GM23338 (cell line): ENCODE data around the gene PSD. TPM values are rescaled to one million over a fixed set of nuclear protein-coding genes. Genes with fewer than 3 reads are reported as not detected.
A peak's percentile ranks its signal among the peaks of the same experiment; 100 is the strongest.

Source experiments
- ATAC-seq: fragments of 200-7000 bp; cut with Tn5 transposase; 3 replicates; pipeline ENCODE4 v1.9.1; 2020
- DNase-seq: peaks from one replicate; pipeline ENCODE4 v3.0.0-alpha.2; 2015; ENCODE audit warnings: low spot score
- H2AFZ ChIP-seq: fragments of 200-600 bp; sonication (generic); 2 replicates; pipeline ENCODE4 v1.8.0; 2016; ENCODE audit warnings: antibody characterized with exemption, mild to moderate bottlenecking, moderate library complexity
- H3F3A ChIP-seq: fragments of 200-600 bp; sonication (generic); replicated peaks from 2 replicates; pipeline ENCODE4 v1.8.0; 2017; ENCODE audit warnings: antibody characterized with exemption, mixed run types, low read depth
- H3K27ac ChIP-seq: fragments of 200-600 bp; sonication (generic); 2 replicates; pipeline ENCODE4 v1.6.1; 2016; ENCODE audit warnings: low read depth
- H3K27me3 ChIP-seq: fragments of 200-600 bp; sonication (generic); 2 replicates; pipeline ENCODE4 v1.8.0; 2016; ENCODE audit warnings: mild to moderate bottlenecking, mixed run types, moderate library complexity; ENCODE audit not compliant: insufficient read depth
- H3K36me3 ChIP-seq: fragments of 200-600 bp; sonication (generic); 2 replicates; pipeline ENCODE4 v1.8.0; 2016; ENCODE audit warnings: mild to moderate bottlenecking; ENCODE audit not compliant: insufficient read depth
- H3K4me1 ChIP-seq: fragments of 200-600 bp; sonication (generic); 2 replicates; pipeline ENCODE4 v1.8.0; 2016; ENCODE audit warnings: mild to moderate bottlenecking, moderate library complexity; ENCODE audit not compliant: insufficient read depth
- H3K4me2 ChIP-seq: fragments of 200-600 bp; sonication (generic); 2 replicates; pipeline ENCODE4 v1.7.1; 2017; ENCODE audit warnings: mixed run types
- H3K4me3 ChIP-seq: fragments of 200-600 bp; sonication (generic); 2 replicates; pipeline ENCODE4 v1.6.1; 2016; ENCODE audit warnings: mixed run types
- H3K79me2 ChIP-seq: fragments of 200-600 bp; sonication (generic); replicated peaks from 2 replicates; pipeline ENCODE4 v1.8.0; 2017; ENCODE audit warnings: mild to moderate bottlenecking; ENCODE audit not compliant: insufficient read depth
- H3K9me2 ChIP-seq: fragments of 200-600 bp; sonication (generic); 2 replicates; pipeline ENCODE4 v1.8.0; 2017; ENCODE audit not compliant: insufficient read depth
- H4K20me1 ChIP-seq: fragments of 200-600 bp; sonication (generic); replicated peaks from 2 replicates; pipeline ENCODE4 v1.8.0; 2017; ENCODE audit warnings: mild to moderate bottlenecking; ENCODE audit not compliant: insufficient read depth
- H3K27ac Mint-ChIP-seq: 2 replicates; pipeline ENCODE4 v1.8.0; 2020; ENCODE audit warnings: inconsistent platforms, mild to moderate bottlenecking, moderate library complexity, mixed read lengths
- H3K27me3 Mint-ChIP-seq: 3 replicates; pipeline ENCODE4 v1.8.0; 2022; ENCODE audit warnings: low read depth, mild to moderate bottlenecking, moderate library complexity, mixed read lengths, inconsistent platforms; ENCODE audit not compliant: insufficient read depth, poor library complexity
- H3K36me3 Mint-ChIP-seq: 3 replicates; pipeline ENCODE4 v1.8.0; 2021; ENCODE audit warnings: low read depth, mild to moderate bottlenecking, inconsistent platforms, moderate library complexity, mixed read lengths
- H3K4me1 Mint-ChIP-seq: 3 replicates; pipeline ENCODE4 v1.8.0; 2020; ENCODE audit warnings: mild to moderate bottlenecking, inconsistent platforms, mixed read lengths
- H3K4me3 Mint-ChIP-seq: 3 replicates; pipeline ENCODE4 v1.8.0; 2021; ENCODE audit warnings: moderate library complexity, mild to moderate bottlenecking, inconsistent platforms, mixed read lengths
- H3K9me3 Mint-ChIP-seq: 3 replicates; pipeline ENCODE4 v1.8.0; 2020; ENCODE audit warnings: moderate library complexity, mild to moderate bottlenecking, inconsistent platforms, mixed read lengths
- CREB1 ChIP-seq: fragments of 250-450 bp; sonication (Bioruptor Pico); IDR thresholded peaks from 2 replicates; pipeline ENCODE4 v1.5.0; 2020; ENCODE audit warnings: low read depth, mild to moderate bottlenecking, moderate library complexity
- EZH2 ChIP-seq: fragments of 200-600 bp; sonication (generic); IDR thresholded peaks from one replicate; pipeline ENCODE4 v1.8.0; 2017; ENCODE audit warnings: antibody characterized with exemption, mild to moderate bottlenecking, low read depth; ENCODE audit not compliant: unreplicated experiment
- EZH2phosphoT487 ChIP-seq: fragments of 200-600 bp; sonication (generic); IDR thresholded peaks from one replicate; pipeline ENCODE4 v1.8.1; 2018; ENCODE audit warnings: antibody characterized with exemption; ENCODE audit not compliant: unreplicated experiment
- JUNB ChIP-seq: IDR thresholded peaks from one replicate; pipeline ENCODE4 v1.6.1; 2016; ENCODE audit warnings: antibody characterized with exemption; ENCODE audit not compliant: unreplicated experiment
- POLR2AphosphoS5 ChIP-seq: IDR thresholded peaks from 2 replicates; pipeline ENCODE4 v1.6.1; 2016; ENCODE audit warnings: antibody characterized with exemption, low read depth
- STAT1 ChIP-seq: IDR thresholded peaks from one replicate; pipeline ENCODE4 v1.6.1; 2016; ENCODE audit warnings: antibody characterized with exemption; ENCODE audit not compliant: unreplicated experiment
- ZNF331 ChIP-seq: fragments of 250-450 bp; sonication (Bioruptor Pico); IDR thresholded peaks from 2 replicates; pipeline ENCODE4 v1.5.0; 2020; ENCODE audit warnings: low read depth, mild to moderate bottlenecking, moderate library complexity
- ZNF462 ChIP-seq: fragments of 250-450 bp; sonication (Bioruptor Pico); IDR thresholded peaks from 2 replicates; pipeline ENCODE4 v1.5.0; 2020; ENCODE audit warnings: mild to moderate bottlenecking, moderate library complexity
- polyA plus RNA-seq: library from polyadenylated mRNA; unstranded; fragments of >200 nt; fragmentation: Nextera tagmentation; extraction: Ambion mirVana; gene quantifications from 2 replicates; pipeline ENCODE4 v1.2.1, GENCODE V29; 2016
- total RNA-seq: library from RNA; depleted of rRNA; stranded (reverse); fragments of >200 nt; shearing (Covaris generic); gene quantifications from 2 replicates; pipeline ENCODE4 v1.2.3, GENCODE V29; 2014

The PSD gene
- total and polyA plus RNA-seq, 2 experiments from 2014 or later, result 1.9 to 6.8 TPM

- 0 out of 2 replicates have a peak overlapping the region, but pooled peaks have one; percentile 59 for H2AFZ ChIP-seq
- no peaks in the 10 kb centered on the region for H3K9me2 ChIP-seq
- DNase-seq (peak; percentile 74), ATAC-seq (peak; percentile 58)
- Mint-ChIP-seq H3K36me3 (peaks cover 4% of the 10 kb centered on the region; the same call in 2 of the 3 replicates), H3K9me3 (no peaks in the 10 kb centered on the region), H3K27me3 (peaks cover 53% of the 10 kb centered on the region), H3K27ac (no peak overlapping the region), H3K4me3 (peak overlapping the region; percentile 67), H3K4me1 (peaks cover 26% of the 10 kb centered on the region)
- peaks cover 56% of the 10 kb centered on the region for H3K27me3 ChIP-seq
- H3K4me2 ChIP-seq, result peak overlapping the region; percentile 78
- 0 out of 2 replicates have a peak, but pooled peaks cover 4% of the 10 kb centered on the region for H3F3A ChIP-seq
- TF ChIP-seq EZH2phosphoT487, result no peak
- TF ChIP-seq EZH2, result no peak
- TF ChIP-seq ZNF462 (CRISPR knock-in tag), result no peak
- no peak for TF ChIP-seq STAT1
- TF ChIP-seq JUNB, result no peak
- no peak for TF ChIP-seq ZNF331
- TF ChIP-seq POLR2AphosphoS5, result no peak
- TF ChIP-seq CREB1 (CRISPR knock-in tag), result no peak
- no peaks in the 10 kb centered on the region; the same call in 1 of the 2 replicates for H3K79me2 ChIP-seq
- H3K36me3 ChIP-seq, result no peaks in the 10 kb centered on the region
- peak overlapping the region; percentile 50 for H3K4me3 ChIP-seq
- H4K20me1 ChIP-seq, result no peaks in the 10 kb centered on the region; the same call in 1 of the 2 replicates
- H3K27ac ChIP-seq, result no peak overlapping the region
- H3K4me1 ChIP-seq, result peaks cover 21% of the 10 kb centered on the region
Measured at GRCh38 chr10:102435529-102436233, 17.1 kb upstream of the PSD start.
